K562 (cell line): ENCODE measurements around the gene ADAT1. TPM values are rescaled to one million over a fixed set of nuclear protein-coding genes. Genes with fewer than 3 reads are reported as not detected.
A peak's percentile ranks its signal among the peaks of the same experiment; 100 is the strongest.

Experiments used
- CBFA2T3 ChIP-seq: fragments of 450-650 bp; IDR thresholded peaks from 2 replicates; pipeline ENCODE4 v1.6.1; 2017
- CC2D1A ChIP-seq: fragments of 450-650 bp; IDR thresholded peaks from 2 replicates; pipeline ENCODE4 v1.6.1; 2017; ENCODE audit warnings: mild to moderate bottlenecking
- ELF1 ChIP-seq: fragments of 200-800 bp; sonication (Bioruptor generic); IDR thresholded peaks from 2 replicates; pipeline ENCODE4 v1.6.1; 2016; ENCODE audit warnings: missing genetic modification characterization, missing compliant biosample characterization
- ETV5 ChIP-seq: sonication (generic); formaldehyde crosslinking; IDR thresholded peaks from 2 replicates; pipeline ENCODE4 v1.4.0; 2020; ENCODE audit warnings: low read depth, mild to moderate bottlenecking, missing genetic modification reagents
- HDAC1 ChIP-seq, 2 experiments: fragments of 450-650 bp; IDR thresholded peaks; 2 replicates each; pipeline ENCODE4 v1.6.1; 2016 to 2017; ENCODE audit warnings: inconsistent platforms in 1 of 2, mild to moderate bottlenecking in 1 of 2, moderate library complexity in 1 of 2
- HNRNPLL ChIP-seq: fragments of 200-400 bp; formaldehyde crosslinking; IDR thresholded peaks from 2 replicates; pipeline ENCODE4 v1.6.1; 2017; ENCODE audit warnings: low read length, low read depth, mild to moderate bottlenecking; ENCODE audit not compliant: poor library complexity, severe bottlenecking
- KHSRP ChIP-seq: fragments of 450-650 bp; IDR thresholded peaks from 2 replicates; pipeline ENCODE4 v1.6.1; 2017
- KLF13 ChIP-seq: fragments of 450-650 bp; IDR thresholded peaks from 2 replicates; pipeline ENCODE4 v1.6.1; 2016; ENCODE audit warnings: missing genetic modification characterization, low read depth, mild to moderate bottlenecking, missing compliant biosample characterization, moderate library complexity, borderline replicate concordance
- MCM7 ChIP-seq, 2 experiments: fragments of 450-650 bp; IDR thresholded peaks; 2 replicates each; pipeline ENCODE4 v1.6.1; 2016 to 2018
- MEF2D ChIP-seq: conservative IDR thresholded peaks from 2 replicates; pipeline ENCODE4 v1.6.1; 2016; ENCODE audit warnings: low read depth, missing genetic modification characterization, missing compliant biosample characterization
- MEIS2 ChIP-seq: fragments of 450-650 bp; IDR thresholded peaks from 2 replicates; pipeline ENCODE4 v1.6.1; 2014; ENCODE audit warnings: mild to moderate bottlenecking; ENCODE audit not compliant: partially characterized antibody
- RBM22 ChIP-seq: fragments of 200-400 bp; formaldehyde crosslinking; IDR thresholded peaks from 2 replicates; pipeline ENCODE4 v1.6.1; 2018; ENCODE audit warnings: low read length, low read depth; ENCODE audit not compliant: poor library complexity, severe bottlenecking
- RBM39 ChIP-seq: fragments of 200-400 bp; formaldehyde crosslinking; optimal IDR thresholded peaks from 2 replicates; pipeline ENCODE3; 2018; ENCODE audit warnings: low read depth, low read length
- SMAD2 ChIP-seq: fragments of 150-350 bp; IDR thresholded peaks from 2 replicates; pipeline ENCODE4 v1.6.1; 2014; ENCODE audit warnings: low read depth, mild to moderate bottlenecking, low read length
- STAT5B ChIP-seq: fragments of 250-450 bp; sonication (Bioruptor Pico); IDR thresholded peaks from 2 replicates; pipeline ENCODE4 v1.8.0; 2021; ENCODE audit warnings: mild to moderate bottlenecking, inconsistent platforms
- TAF7 ChIP-seq: fragments of 450-650 bp; IDR thresholded peaks from 2 replicates; pipeline ENCODE4 v1.6.1; 2016; ENCODE audit warnings: missing genetic modification characterization, missing compliant biosample characterization
- TBP ChIP-seq: optimal IDR thresholded peaks from 2 replicates; pipeline ENCODE3; 2011; ENCODE audit warnings: low read depth, low read length, improper control_type of control experiment
- U2AF2 ChIP-seq: fragments of 200-400 bp; formaldehyde crosslinking; optimal IDR thresholded peaks from 2 replicates; pipeline ENCODE3; 2017; ENCODE audit warnings: low read depth, mild to moderate bottlenecking, low read length
- ZKSCAN1 ChIP-seq: fragments of 150-350 bp; IDR thresholded peaks from 2 replicates; pipeline ENCODE4 v1.6.1; 2016; ENCODE audit warnings: low read depth, low read length
- polyA plus RNA-seq, 8 experiments: library from polyadenylated mRNA; depleted of rRNA in 4 of 8; stranded (reverse) in 5 of 8; unstranded in 3 of 8; fragments of >200 nt; fragmentation: Nextera tagmentation in 2 of 8; fragmentation: Illumina TruSeq in 1 of 8; extraction: Ambion mirVana in 2 of 8; extraction: Trizol in 1 of 8; gene quantifications; 2 replicates each; pipeline versions ENCODE4 v1.2.1 to v1.2.3, GENCODE V29; 2011 to 2014; ENCODE audit warnings: inconsistent platforms in 1 of 8, missing spikeins in 1 of 8
- total RNA-seq, 7 experiments: library from RNA; depleted of rRNA in 6 of 7; stranded (reverse); fragments of >200 nt in 6 of 7; fragmentation: Illumina TruSeq in 2 of 7; extraction: Trizol in 2 of 7; gene quantifications; 2 replicates each; pipeline versions ENCODE4 v1.2.1 to v1.2.3, GENCODE V29; 2011 to 2021; ENCODE audit warnings: low replicate concordance in 1 of 7
- TF ChIP-seq, protein P1 (sequence below): fragments of 250-450 bp; sonication (Bioruptor Pico); IDR thresholded peaks from 2 replicates; pipeline ENCODE4 v1.8.0; 2022; ENCODE audit warnings: inconsistent platforms, mild to moderate bottlenecking, moderate library complexity, borderline replicate concordance
- TF ChIP-seq, protein P2 (sequence below): fragments of 200-800 bp; sonication (Bioruptor generic); IDR thresholded peaks from 2 replicates; pipeline ENCODE4 v1.6.1; 2017; ENCODE audit warnings: missing genetic modification characterization, missing compliant biosample characterization
- TF ChIP-seq, protein P3 (sequence below): fragments of 250-450 bp; sonication (Bioruptor Pico); IDR thresholded peaks from 2 replicates; pipeline ENCODE4 v1.5.1; 2021; ENCODE audit warnings: mild to moderate bottlenecking
- TF ChIP-seq, protein P4 (sequence below): fragments of 250-450 bp; sonication (Bioruptor Pico); IDR thresholded peaks from 2 replicates; pipeline ENCODE4 v1.5.0; 2021; ENCODE audit warnings: mild to moderate bottlenecking, borderline replicate concordance

The ADAT1 gene
- total and polyA plus RNA-seq, 9 of the 15 experiments (the other 6 are each of a cell fraction or from before 2014, with no cell fraction given) = 16.0 to 36.7 (median 28.2) TPM

DNA sequence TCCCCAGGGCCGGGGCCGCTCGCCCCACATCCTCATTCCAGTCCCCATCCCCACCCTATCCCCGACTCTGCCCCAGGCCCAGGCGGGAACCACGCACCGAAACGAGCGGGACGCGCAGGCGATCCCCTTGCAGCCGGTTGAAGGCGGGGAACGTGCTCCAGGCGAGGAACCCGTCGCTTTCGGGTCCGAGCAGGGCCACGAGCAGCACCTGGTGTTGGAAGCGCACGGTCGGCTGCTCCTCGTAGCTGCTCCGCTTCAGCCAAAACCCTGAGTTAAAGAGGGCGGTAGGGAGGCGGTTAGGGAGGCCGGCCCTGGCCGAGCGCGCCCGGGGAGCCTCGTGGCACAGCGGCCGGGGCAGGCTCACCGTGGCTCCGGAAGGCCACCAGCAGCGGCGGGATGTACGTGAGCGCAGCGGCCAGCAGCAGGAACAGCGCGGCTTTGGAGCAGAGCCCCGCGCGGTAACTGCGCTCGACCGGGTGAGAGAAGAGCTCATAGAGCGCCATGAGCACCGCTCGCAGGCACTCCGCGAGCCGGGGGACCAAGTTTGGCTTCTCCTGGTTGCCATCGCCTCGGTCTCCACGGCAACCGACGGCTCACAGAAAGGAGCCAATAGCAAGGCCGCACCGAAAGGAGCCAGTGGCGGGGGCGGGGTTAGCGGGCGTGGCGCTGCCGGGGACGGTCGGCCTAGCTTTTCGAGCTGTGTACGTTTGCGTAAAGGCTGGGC is 67.2 kb downstream of the ADAT1 start, which contains the start of gene TMEM231 (continued):
- TF ChIP-seq MEIS2 (no peak), SMAD2 (no peak), KLF13 (tag) (no peak), HNRNPLL (peak; percentile 95), RBM22 (peak; percentile 95), RBM39 (no peak), U2AF2 (no peak), ZKSCAN1 (no peak), CBFA2T3 (no peak), TAF7 (no peak), MCM7 (IDR thresholded peaks at IDR 0.05) (no peak), TBP (peak; percentile 45), HDAC1 (IDR thresholded peaks at IDR 0.05) (peak in 1 of 2 experiments; percentile 93; a peak in 2 of 4 replicates), MEF2D (tag) (no peak), STAT5B (CRISPR knock-in tag) (no peak), ELF1 (tag) (no peak), CC2D1A (no peak), KHSRP (no peak), ETV5 (CRISPR knock-in tag) (0 out of 2 replicates have a peak, but pooled peaks have one; percentile 61)
- TF ChIP-seq, protein P1, sequence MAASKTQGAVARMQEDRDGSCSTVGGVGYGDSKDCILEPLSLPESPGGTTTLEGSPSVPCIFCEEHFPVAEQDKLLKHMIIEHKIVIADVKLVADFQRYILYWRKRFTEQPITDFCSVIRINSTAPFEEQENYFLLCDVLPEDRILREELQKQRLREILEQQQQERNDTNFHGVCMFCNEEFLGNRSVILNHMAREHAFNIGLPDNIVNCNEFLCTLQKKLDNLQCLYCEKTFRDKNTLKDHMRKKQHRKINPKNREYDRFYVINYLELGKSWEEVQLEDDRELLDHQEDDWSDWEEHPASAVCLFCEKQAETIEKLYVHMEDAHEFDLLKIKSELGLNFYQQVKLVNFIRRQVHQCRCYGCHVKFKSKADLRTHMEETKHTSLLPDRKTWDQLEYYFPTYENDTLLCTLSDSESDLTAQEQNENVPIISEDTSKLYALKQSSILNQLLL = no peak
- TF ChIP-seq, protein P2, sequence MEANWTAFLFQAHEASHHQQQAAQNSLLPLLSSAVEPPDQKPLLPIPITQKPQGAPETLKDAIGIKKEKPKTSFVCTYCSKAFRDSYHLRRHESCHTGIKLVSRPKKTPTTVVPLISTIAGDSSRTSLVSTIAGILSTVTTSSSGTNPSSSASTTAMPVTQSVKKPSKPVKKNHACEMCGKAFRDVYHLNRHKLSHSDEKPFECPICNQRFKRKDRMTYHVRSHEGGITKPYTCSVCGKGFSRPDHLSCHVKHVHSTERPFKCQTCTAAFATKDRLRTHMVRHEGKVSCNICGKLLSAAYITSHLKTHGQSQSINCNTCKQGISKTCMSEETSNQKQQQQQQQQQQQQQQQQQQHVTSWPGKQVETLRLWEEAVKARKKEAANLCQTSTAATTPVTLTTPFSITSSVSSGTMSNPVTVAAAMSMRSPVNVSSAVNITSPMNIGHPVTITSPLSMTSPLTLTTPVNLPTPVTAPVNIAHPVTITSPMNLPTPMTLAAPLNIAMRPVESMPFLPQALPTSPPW (CRISPR knock-in tag) = no peak; the same call in 1 of the 2 replicates
- TF ChIP-seq, protein P3, sequence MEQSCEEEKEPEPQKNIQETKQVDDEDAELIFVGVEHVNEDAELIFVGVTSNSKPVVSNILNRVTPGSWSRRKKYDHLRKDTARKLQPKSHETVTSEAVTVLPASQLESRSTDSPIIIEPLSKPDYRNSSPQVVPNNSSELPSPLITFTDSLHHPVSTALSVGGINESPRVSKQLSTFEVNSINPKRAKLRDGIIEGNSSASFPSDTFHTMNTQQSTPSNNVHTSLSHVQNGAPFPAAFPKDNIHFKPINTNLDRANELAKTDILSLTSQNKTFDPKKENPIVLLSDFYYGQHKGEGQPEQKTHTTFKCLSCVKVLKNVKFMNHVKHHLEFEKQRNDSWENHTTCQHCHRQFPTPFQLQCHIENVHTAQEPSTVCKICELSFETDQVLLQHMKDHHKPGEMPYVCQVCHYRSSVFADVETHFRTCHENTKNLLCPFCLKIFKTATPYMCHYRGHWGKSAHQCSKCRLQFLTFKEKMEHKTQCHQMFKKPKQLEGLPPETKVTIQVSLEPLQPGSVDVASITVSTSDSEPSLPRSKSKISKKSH (CRISPR knock-in tag) = no peak
- TF ChIP-seq, protein P4, sequence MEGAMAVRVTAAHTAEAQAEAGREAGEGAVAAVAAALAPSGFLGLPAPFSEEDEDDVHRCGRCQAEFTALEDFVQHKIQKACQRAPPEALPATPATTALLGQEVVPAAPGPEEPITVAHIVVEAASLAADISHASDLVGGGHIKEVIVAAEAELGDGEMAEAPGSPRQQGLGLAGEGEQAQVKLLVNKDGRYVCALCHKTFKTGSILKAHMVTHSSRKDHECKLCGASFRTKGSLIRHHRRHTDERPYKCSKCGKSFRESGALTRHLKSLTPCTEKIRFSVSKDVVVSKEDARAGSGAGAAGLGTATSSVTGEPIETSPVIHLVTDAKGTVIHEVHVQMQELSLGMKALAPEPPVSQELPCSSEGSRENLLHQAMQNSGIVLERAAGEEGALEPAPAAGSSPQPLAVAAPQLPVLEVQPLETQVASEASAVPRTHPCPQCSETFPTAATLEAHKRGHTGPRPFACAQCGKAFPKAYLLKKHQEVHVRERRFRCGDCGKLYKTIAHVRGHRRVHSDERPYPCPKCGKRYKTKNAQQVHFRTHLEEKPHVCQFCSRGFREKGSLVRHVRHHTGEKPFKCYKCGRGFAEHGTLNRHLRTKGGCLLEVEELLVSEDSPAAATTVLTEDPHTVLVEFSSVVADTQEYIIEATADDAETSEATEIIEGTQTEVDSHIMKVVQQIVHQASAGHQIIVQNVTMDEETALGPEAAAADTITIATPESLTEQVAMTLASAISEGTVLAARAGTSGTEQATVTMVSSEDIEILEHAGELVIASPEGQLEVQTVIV = no peak
